Esophagus squamous epithelium (tissue), 5 donors: ENCODE results near the gene KCNA10. TPM values are rescaled to one million over a fixed set of nuclear protein-coding genes. Genes with fewer than 3 reads are reported as not detected.

Experiments
- DNase-seq: peaks from one replicate; lab custom pipeline; 2025; lab: John Stamatoyannopoulos, UW
- H3K27ac ChIP-seq, 4 donors: fragments of 200-600 bp; sonication (generic); one replicate each; pipeline ENCODE4 v1.5.1; 2016 to 2019; ENCODE audit warnings: mild to moderate bottlenecking in 1 of 4
- H3K27me3 ChIP-seq, 4 donors: fragments of 200-600 bp; sonication (generic); 1 replicate in 3 of 4; 2 replicates in 1 of 4; pipeline versions ENCODE4 v1.5.1 to v1.6.0; 2017 to 2021; ENCODE audit warnings: antibody characterized with exemption in 1 of 4
- H3K36me3 ChIP-seq, 3 donors: fragments of 200-600 bp; sonication (generic); one replicate each; pipeline ENCODE4 v1.5.1; 2016 to 2019
- H3K4me1 ChIP-seq, 3 donors: fragments of 200-600 bp; sonication (generic); one replicate each; pipeline ENCODE4 v1.5.1; 2017 to 2019
- H3K4me3 ChIP-seq, 4 donors: fragments of 200-600 bp; sonication (generic); 1 replicate in 3 of 4; 2 replicates in 1 of 4; pipeline ENCODE4 v1.5.1; 2016 to 2019; ENCODE audit warnings: mild to moderate bottlenecking in 2 of 4, moderate library complexity in 1 of 4
- H3K9me3 ChIP-seq, 3 donors: fragments of 200-600 bp; sonication (generic); one replicate each; pipeline ENCODE4 v1.5.1; 2016 to 2019
- CTCF ChIP-seq, 6 experiments: fragments of 450-650 bp in 4 of 6; fragments of 200-600 bp in 2 of 6; sonication (generic) in 2 of 6; IDR thresholded peaks; one replicate each; pipeline ENCODE4 v1.5.1; 2016 to 2019; ENCODE audit warnings: antibody characterized with exemption in 6 of 6, mild to moderate bottlenecking in 4 of 6, moderate library complexity in 4 of 6
- POLR2A ChIP-seq, 4 donors: fragments of 450-650 bp; IDR thresholded peaks; one replicate each; pipeline ENCODE4 v1.6.1; 2017; ENCODE audit warnings: antibody characterized with exemption in 4 of 4, mild to moderate bottlenecking in 4 of 4, moderate library complexity in 3 of 4
- WGBS, 2 donors: methylation state at CpG; one replicate each; pipeline ENCODE4 v1.1.5; 2018; 5-methylcytosine and 5-hydroxymethylcytosine counted together
- intact Hi-C: fragments of 100-400 bp; cut with DNase I; formaldehyde crosslinking; loops from one replicate; pipeline ENCODE4 v1.15.0; 2022
- total RNA-seq, 4 donors: library from RNA; depleted of rRNA; stranded (reverse); fragments of >200 nt; gene quantifications; one replicate each; pipeline ENCODE4 v1.1.0, GENCODE V29; 2016
- donor health status: DM: yes; HTN: yes; CAD: no.

The KCNA10 gene
- total RNA-seq, 4 donors from 2014 or later = not detected

GRCh38 chr1:110545492-110545891, 26.5 kb upstream of the KCNA10 start:
- WGBS, 2 donors = 35 to 39% methylated on average over 2 of the region's 2 CpGs
- Histone ChIP-seq H3K36me3 (no peaks in the 10 kb centered on the region), H3K4me1 (no peaks in the 10 kb centered on the region), H3K9me3 (no peaks in the 10 kb centered on the region), H3K27me3 (peaks cover 0 to 30% (median 0%) of the 10 kb centered on the region in 4 donors), H3K27ac (no peak overlapping the region), H3K4me3 (no peak overlapping the region)
- intact Hi-C loops = no loop called here
- no peak for DNase-seq
- TF ChIP-seq CTCF (IDR thresholded peaks at IDR 0.05) (no peak), POLR2A (IDR thresholded peaks at IDR 0.05) (no peak)

- Histone ChIP-seq H3K27me3 (peaks cover 0 to 22% (median 0%) of the 10 kb centered on the region in 4 donors), H3K4me3 (no peak overlapping the region), H3K27ac (no peak overlapping the region), H3K9me3 (no peaks in the 10 kb centered on the region), H3K4me1 (no peaks in the 10 kb centered on the region), H3K36me3 (no peaks in the 10 kb centered on the region)
- intact Hi-C loops = no loop called here
- WGBS, 2 donors = 54 to 55% methylated on average over 3 of the region's 3 CpGs
- no peak for TF ChIP-seq POLR2A (IDR thresholded peaks at IDR 0.05)
- TF ChIP-seq CTCF (IDR thresholded peaks at IDR 0.05) = no peak
- DNase-seq = no peak
Observed at GRCh38 chr1:110544753-110545152, 25.8 kb upstream of the KCNA10 start.

GRCh38 chr1:110542725-110543124, 23.8 kb upstream of the KCNA10 start:
- Histone ChIP-seq H3K27ac (no peak overlapping the region), H3K36me3 (no peaks in the 10 kb centered on the region), H3K4me3 (no peak overlapping the region), H3K27me3 (peaks cover 0 to 19% (median 0%) of the 10 kb centered on the region in 4 donors), H3K4me1 (no peaks in the 10 kb centered on the region), H3K9me3 (no peaks in the 10 kb centered on the region)
- 43 to 50% methylated on average over 4 of the region's 4 CpGs for WGBS, 2 donors
- no peak for DNase-seq
- intact Hi-C loops = no loop called here
- TF ChIP-seq CTCF (IDR thresholded peaks at IDR 0.05) (no peak), POLR2A (IDR thresholded peaks at IDR 0.05) (no peak)

GRCh38 chr1:110541906-110542395, 23.0 kb upstream of the KCNA10 start:
- 20 to 44% methylated on average over 1 of the region's 1 CpG for WGBS, 2 donors
- no peak for TF ChIP-seq POLR2A (IDR thresholded peaks at IDR 0.05)
- no peak for TF ChIP-seq CTCF (IDR thresholded peaks at IDR 0.05)
- Histone ChIP-seq H3K27ac (no peak overlapping the region), H3K9me3 (no peaks in the 10 kb centered on the region), H3K4me1 (no peaks in the 10 kb centered on the region), H3K36me3 (no peaks in the 10 kb centered on the region), H3K27me3 (peaks cover 0 to 25% (median 0%) of the 10 kb centered on the region in 4 donors), H3K4me3 (no peak overlapping the region)
- no peak for DNase-seq
- intact Hi-C loops = no loop called here

- DNase-seq = no peak
- Histone ChIP-seq H3K4me1 (no peaks in the 10 kb centered on the region), H3K27ac (no peak overlapping the region), H3K9me3 (no peaks in the 10 kb centered on the region), H3K4me3 (no peak overlapping the region), H3K27me3 (peaks cover 0 to 28% (median 0%) of the 10 kb centered on the region in 4 donors), H3K36me3 (no peaks in the 10 kb centered on the region)
- 60 to 74% methylated on average over 7 of the region's 7 CpGs for WGBS, 2 donors
- TF ChIP-seq POLR2A (IDR thresholded peaks at IDR 0.05) = no peak
- no peak for TF ChIP-seq CTCF (IDR thresholded peaks at IDR 0.05)
- intact Hi-C loops = no loop called here
Observed at GRCh38 chr1:110540891-110541685, 22.1 kb upstream of the KCNA10 start.
